ENCODE measurements around the gene ICA1L. TPM values are rescaled to one million over a fixed set of nuclear protein-coding genes. Genes with fewer than 3 reads are reported as not detected.

The ICA1L gene
- total RNA-seq, 1 experiment from 2014 or later, result 4.5 TPM

DNA sequence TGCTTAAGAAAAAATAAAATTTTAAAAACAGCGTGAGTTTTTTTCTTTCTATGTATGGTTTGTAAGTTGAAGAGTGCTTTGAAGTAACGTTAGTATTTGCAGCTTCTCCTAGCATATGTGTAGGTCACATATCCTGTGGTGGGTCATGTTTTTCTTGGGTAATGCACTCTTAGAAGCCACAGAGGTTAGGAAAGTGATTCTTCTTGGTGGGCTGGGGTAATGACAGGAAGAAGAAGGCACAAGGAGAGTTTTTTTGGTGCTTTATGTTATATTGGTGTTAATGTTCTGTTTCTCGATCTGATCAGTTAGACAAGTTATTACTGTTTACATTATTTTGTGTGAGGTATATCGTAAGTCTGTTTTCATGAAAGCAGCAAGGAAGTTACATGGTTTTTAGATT is 109.0 kb downstream of the ICA1L start:
- no peak overlapping the region for H3K4me2 ChIP-seq (ENCODE audit: insufficient read depth, insufficient read length, low read length)
- no peak overlapping the region for H3K14ac ChIP-seq (ENCODE audit: insufficient read depth, low read length)
- Mint-ChIP-seq H3K27me3 (ENCODE audit: low read depth) (no peaks in the 10 kb centered on the region), H3K9me3 (no peaks in the 10 kb centered on the region), H3K36me3 (ENCODE audit: insufficient read depth in 1 of 3, low read depth in 3 of 3) (peaks cover 15 to 58% (median 50%) of the 10 kb centered on the region in 3 experiments; a peak in 6 of 7 replicates), H3K27ac (no peak overlapping the region), H3K4me3 (no peak overlapping the region), H3K4me1 (no peaks in the 10 kb centered on the region)
- no peaks in the 10 kb centered on the region for H4K20me1 ChIP-seq (ENCODE audit: control insufficient read depth, insufficient read depth, insufficient read length)
- TF ChIP-seq, protein P1, sequence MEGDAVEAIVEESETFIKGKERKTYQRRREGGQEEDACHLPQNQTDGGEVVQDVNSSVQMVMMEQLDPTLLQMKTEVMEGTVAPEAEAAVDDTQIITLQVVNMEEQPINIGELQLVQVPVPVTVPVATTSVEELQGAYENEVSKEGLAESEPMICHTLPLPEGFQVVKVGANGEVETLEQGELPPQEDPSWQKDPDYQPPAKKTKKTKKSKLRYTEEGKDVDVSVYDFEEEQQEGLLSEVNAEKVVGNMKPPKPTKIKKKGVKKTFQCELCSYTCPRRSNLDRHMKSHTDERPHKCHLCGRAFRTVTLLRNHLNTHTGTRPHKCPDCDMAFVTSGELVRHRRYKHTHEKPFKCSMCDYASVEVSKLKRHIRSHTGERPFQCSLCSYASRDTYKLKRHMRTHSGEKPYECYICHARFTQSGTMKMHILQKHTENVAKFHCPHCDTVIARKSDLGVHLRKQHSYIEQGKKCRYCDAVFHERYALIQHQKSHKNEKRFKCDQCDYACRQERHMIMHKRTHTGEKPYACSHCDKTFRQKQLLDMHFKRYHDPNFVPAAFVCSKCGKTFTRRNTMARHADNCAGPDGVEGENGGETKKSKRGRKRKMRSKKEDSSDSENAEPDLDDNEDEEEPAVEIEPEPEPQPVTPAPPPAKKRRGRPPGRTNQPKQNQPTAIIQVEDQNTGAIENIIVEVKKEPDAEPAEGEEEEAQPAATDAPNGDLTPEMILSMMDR (conservative IDR thresholded peaks at IDR 0.05), result no peak
- no peak overlapping the region for H2BK15ac ChIP-seq (ENCODE audit: low read depth, low read length)
- H3K27me3 ChIP-seq (ENCODE audit: insufficient read depth, low read length), result no peaks in the 10 kb centered on the region
- H2BK12ac ChIP-seq (ENCODE audit: insufficient read length, low read depth, low read length), result no peak overlapping the region
- no peak overlapping the region for H4K5ac ChIP-seq (ENCODE audit: insufficient read length, low read depth, low read length)
- H3K9ac ChIP-seq (ENCODE audit: extremely low read depth, insufficient read length, low read length), result no peak overlapping the region
- WGBS (ENCODE audit: extremely low coverage, insufficient read length, low lambda C conversion rate), result no CpG with 5 or more reads among the region's 4 CpGs
- no peaks in the 10 kb centered on the region for H3K9me3 ChIP-seq (ENCODE audit: control insufficient read depth, low read depth, low read length)
- DNase-seq, result no peak
- no peak overlapping the region for H3K56ac ChIP-seq (ENCODE audit: insufficient read length, low read depth, low read length)
- no peaks in the 10 kb centered on the region for H3K4me1 ChIP-seq (ENCODE audit: insufficient read depth, low read length)
- H2AK5ac ChIP-seq (ENCODE audit: insufficient read length, low read length), result no peak overlapping the region
- H3K79me1 ChIP-seq (ENCODE audit: insufficient read depth, low read depth, low read length, poor library complexity, severe bottlenecking), result no peaks in the 10 kb centered on the region
- no peak overlapping the region for H3K27ac ChIP-seq (ENCODE audit: insufficient read length, low read depth, low read length)
- H3K4ac ChIP-seq (ENCODE audit: low read depth, low read length), result no peak overlapping the region
- H2AFZ ChIP-seq (ENCODE audit: low read length), result no peak overlapping the region
- H3K18ac ChIP-seq (ENCODE audit: insufficient read length, low read depth, low read length), result no peak overlapping the region
- no peaks in the 10 kb centered on the region for H3K23me2 ChIP-seq (ENCODE audit: insufficient read length, low read depth, low read length, poor library complexity, severe bottlenecking)
- H2BK5ac ChIP-seq (ENCODE audit: insufficient read length, low read length), result no peak overlapping the region
- H3K23ac ChIP-seq (ENCODE audit: insufficient read length, low read depth, low read length), result no peak overlapping the region
- H3K79me2 ChIP-seq (ENCODE audit: insufficient read depth, low read length), result no peaks in the 10 kb centered on the region
- no peak overlapping the region for H4K8ac ChIP-seq (replicated peaks; ENCODE audit: insufficient read length, low read depth, low read length)
- H4K91ac ChIP-seq (ENCODE audit: insufficient read length, low read depth, low read length), result no peak overlapping the region
- no peak overlapping the region for H2BK120ac ChIP-seq (ENCODE audit: low read depth, low read length, poor library complexity, severe bottlenecking)
- no peak overlapping the region for H2BK20ac ChIP-seq (ENCODE audit: low read depth, low read length, poor library complexity, severe bottlenecking)
- no peak overlapping the region for H3T11ph ChIP-seq (ENCODE audit: low read length)
